ENCODE results near the gene KLHL25.

The KLHL25 gene

GRCh38 chr15:85773970-85774369 lies 20.8 kb downstream of the KLHL25 start:
- DNase-seq (ENCODE audit: low spot score) = no peak

GRCh38 chr15:85773249-85773648 lies 21.5 kb downstream of the KLHL25 start:
- no peak for DNase-seq (ENCODE audit: low spot score)

- no peak for DNase-seq (ENCODE audit: low spot score)
These were observed 22.1 kb downstream of the KLHL25 start for GRCh38 chr15:85772668-85773067.

- no peak for DNase-seq (ENCODE audit: low spot score)
These were observed 22.8 kb downstream of the KLHL25 start for GRCh38 chr15:85771781-85772445.

- no peak for DNase-seq (ENCODE audit: low spot score)
These were observed 23.5 kb downstream of the KLHL25 start for GRCh38 chr15:85771271-85771670.

- DNase-seq (ENCODE audit: low spot score) = no peak
These were observed 24.4 kb downstream of the KLHL25 start for GRCh38 chr15:85770096-85771041.

GRCh38 chr15:85769182-85769900 lies 25.4 kb downstream of the KLHL25 start:
- DNase-seq (ENCODE audit: low spot score) = no peak

- no peak for DNase-seq (ENCODE audit: low spot score)
These were observed 26.0 kb downstream of the KLHL25 start for GRCh38 chr15:85768595-85769168.

GRCh38 chr15:85767785-85768529 lies 26.8 kb downstream of the KLHL25 start:
- DNase-seq (ENCODE audit: low spot score) = no peak

- no peak for DNase-seq (ENCODE audit: low spot score)
These were observed 28.5 kb downstream of the KLHL25 start for GRCh38 chr15:85766001-85766831.

GRCh38 chr15:85764649-85765277 lies 30.0 kb downstream of the KLHL25 start:
- no peak for DNase-seq (ENCODE audit: low spot score)

GRCh38 chr15:85763673-85764633 lies 30.8 kb downstream of the KLHL25 start:
- no peak for DNase-seq (ENCODE audit: low spot score)

- no peak for DNase-seq (ENCODE audit: low spot score)
These were observed 31.6 kb downstream of the KLHL25 start for GRCh38 chr15:85763157-85763556.

GRCh38 chr15:85762756-85763127 lies 32.0 kb downstream of the KLHL25 start:
- no peak for DNase-seq (ENCODE audit: low spot score)

- DNase-seq (ENCODE audit: low spot score) = no peak
These were observed 32.5 kb downstream of the KLHL25 start for GRCh38 chr15:85762039-85762755.

GRCh38 chr15:85761635-85762034 lies 33.1 kb downstream of the KLHL25 start:
- no peak for DNase-seq (ENCODE audit: low spot score)

- DNase-seq (ENCODE audit: low spot score) = no peak
These were observed 34.0 kb downstream of the KLHL25 start for GRCh38 chr15:85760531-85761371.

Data from activated CD4-positive, alpha-beta T cell treated with anti-CD3 and anti-CD28 coated beads, Interleukin-2, Interleukin-4, amounts not matched to agents 100 ng/mL and 50 ng/mL, durations not matched to agents 16 hours and 8 hours (primary cell).